Glutamatergic neuron (in vitro differentiated cells): ENCODE measurements around the gene KRT73. TPM values are rescaled to one million over a fixed set of nuclear protein-coding genes. Genes with fewer than 3 reads are reported as not detected.

Source experiments
- DNase-seq: peaks from one replicate; pipeline ENCODE4 v3.0.0; 2022
- H3K27ac Mint-ChIP-seq: one replicate; pipeline ENCODE4 v1.8.0; 2020; ENCODE audit warnings: mild to moderate bottlenecking, mixed read lengths, inconsistent platforms; ENCODE audit not compliant: unreplicated experiment
- H3K27me3 Mint-ChIP-seq: one replicate; pipeline ENCODE4 v1.8.0; 2020; ENCODE audit warnings: mild to moderate bottlenecking, moderate library complexity, mixed read lengths, inconsistent platforms; ENCODE audit not compliant: unreplicated experiment
- H3K36me3 Mint-ChIP-seq: one replicate; pipeline ENCODE4 v1.8.0; 2020; ENCODE audit warnings: mild to moderate bottlenecking, mixed read lengths, inconsistent platforms; ENCODE audit not compliant: unreplicated experiment
- H3K4me1 Mint-ChIP-seq: one replicate; pipeline ENCODE4 v1.8.0; 2020; ENCODE audit warnings: mild to moderate bottlenecking, low read depth, mixed read lengths, inconsistent platforms; ENCODE audit not compliant: unreplicated experiment
- H3K4me3 Mint-ChIP-seq: one replicate; pipeline ENCODE4 v1.8.0; 2020; ENCODE audit warnings: mild to moderate bottlenecking, mixed read lengths, inconsistent platforms; ENCODE audit not compliant: unreplicated experiment
- H3K9me3 Mint-ChIP-seq: one replicate; pipeline ENCODE4 v1.8.0; 2020; ENCODE audit warnings: mild to moderate bottlenecking, moderate library complexity, mixed read lengths, inconsistent platforms; ENCODE audit not compliant: unreplicated experiment
- CTCF ChIP-seq: fragments of 200-600 bp; sonication (generic); IDR thresholded peaks from one replicate; pipeline ENCODE4 v1.5.0; 2021; ENCODE audit not compliant: partially characterized antibody, unreplicated experiment
- total RNA-seq: library from RNA; stranded (reverse); fragmentation: NEBNext Ultra II Directional; extraction: Animal tissue kit (Norgen Biotek cat#: 25700); gene quantifications from one replicate; pipeline ENCODE4 v1.2.1, GENCODE V29; 2021; ENCODE audit not compliant: unreplicated experiment

KRT73 gene
- total RNA-seq, 1 donor from 2014 or later, result not detected

GRCh38 chr12:52578469-52578868, 39.9 kb downstream of the KRT73 start:
- Mint-ChIP-seq H3K4me3 (no peak overlapping the region), H3K9me3 (no peaks in the 10 kb centered on the region), H3K27me3 (peaks cover 5% of the 10 kb centered on the region), H3K36me3 (no peaks in the 10 kb centered on the region), H3K4me1 (no peaks in the 10 kb centered on the region), H3K27ac (no peak overlapping the region)
- DNase-seq, result no peak
- no peak for TF ChIP-seq CTCF

GRCh38 chr12:52577316-52577715, 41.0 kb downstream of the KRT73 start:
- H3K27me3 Mint-ChIP-seq, result peaks cover 8% of the 10 kb centered on the region
- no peaks in the 10 kb centered on the region for H3K4me1 Mint-ChIP-seq
- H3K36me3 Mint-ChIP-seq, result no peaks in the 10 kb centered on the region
- H3K9me3 Mint-ChIP-seq, result no peaks in the 10 kb centered on the region
- H3K4me3 Mint-ChIP-seq, result no peak overlapping the region
- DNase-seq, result no peak
- no peak overlapping the region for H3K27ac Mint-ChIP-seq
- TF ChIP-seq CTCF, result no peak

GRCh38 chr12:52575948-52576347, 42.4 kb downstream of the KRT73 start:
- no peak for TF ChIP-seq CTCF
- no peaks in the 10 kb centered on the region for H3K36me3 Mint-ChIP-seq
- no peak overlapping the region for H3K4me3 Mint-ChIP-seq
- peaks cover 7% of the 10 kb centered on the region for H3K27me3 Mint-ChIP-seq
- H3K4me1 Mint-ChIP-seq, result no peaks in the 10 kb centered on the region
- H3K27ac Mint-ChIP-seq, result no peak overlapping the region
- H3K9me3 Mint-ChIP-seq, result no peaks in the 10 kb centered on the region
- DNase-seq, result no peak

GRCh38 chr12:52575256-52575655, 43.1 kb downstream of the KRT73 start:
- DNase-seq, result no peak
- Mint-ChIP-seq H3K27ac (no peak overlapping the region), H3K27me3 (peaks cover 7% of the 10 kb centered on the region), H3K4me3 (no peak overlapping the region), H3K4me1 (no peaks in the 10 kb centered on the region), H3K9me3 (no peaks in the 10 kb centered on the region), H3K36me3 (no peaks in the 10 kb centered on the region)
- no peak for TF ChIP-seq CTCF

GRCh38 chr12:52573743-52574142, 44.6 kb downstream of the KRT73 start, which contains the start of gene KRT74:
KRT74 (minus strand) TSS chr12:52573843; CDS start chr12:52573777, 66 bp downstream.
- Mint-ChIP-seq H3K36me3 (no peaks in the 10 kb centered on the region), H3K4me3 (no peak within 1 kb of the TSS), H3K27me3 (peaks cover 7% of the 10 kb centered on the region), H3K9me3 (no peaks in the 10 kb centered on the region), H3K4me1 (no peaks in the 10 kb centered on the region), H3K27ac (no peak within 1 kb of the TSS)
- TF ChIP-seq CTCF, result no peak
- DNase-seq, result no peak
